HepG2 (cell line): ENCODE data around the gene TRPV6. TPM values are rescaled to one million over a fixed set of nuclear protein-coding genes. Genes with fewer than 3 reads are reported as not detected.

Experiments used
- ATAC-seq: fragments of 200-7000 bp; cut with Tn5 transposase; 3 replicates; pipeline ENCODE4 v1.9.1; 2020; ENCODE audit warnings: mild to moderate bottlenecking, moderate library complexity
- BruUV-seq: library from RNA; stranded (reverse); fragments of 400-500 nt; replicated peaks from 2 replicates; lab custom pipeline; 2021; lab: Mats Ljungman, UMichigan
- CTCF ChIA-PET: fragments of 300-600 bp; formaldehyde crosslinking; extraction: SDS; loops from one replicate; lab custom pipeline; 2021; ENCODE audit warnings: low total read pairs, inconsistent platforms, low intra/inter-chr PET ratio; lab: Yijun Ruan, JAX
- POLR2A ChIA-PET: fragments of 350-600 bp; sonication (Branson Sonifier 250); formaldehyde crosslinking; loops from one replicate; lab custom pipeline; 2020; ENCODE audit warnings: antibody characterized with exemption, inconsistent platforms; lab: Yijun Ruan, JAX
- DNase-seq: peaks from one replicate; pipeline ENCODE4 v3.0.0-alpha.2; 2015; ENCODE audit warnings: low spot score
- FAIRE-seq: peaks from 3 replicates; lab custom pipeline; 2011; peaks lifted over from hg19 to GRCh38; lab: Jason Lieb, UNC
- H2AFZ ChIP-seq: one replicate; pipeline ENCODE4 v1.6.1; 2011; ENCODE audit warnings: low read length, inconsistent platforms
- H3K27ac ChIP-seq: fragments of 300-600 bp; 3 replicates; pipeline ENCODE4 v1.8.0; 2011; ENCODE audit warnings: mixed run types, mild to moderate bottlenecking, mixed read lengths, low read length, inconsistent platforms; ENCODE audit not compliant: insufficient read depth; ENCODE audit errors: extremely low read length
- H3K27me3 ChIP-seq, 2 experiments: fragments of 200-600 bp in 1 of 2; 2 replicates in 1 of 2; 3 replicates in 1 of 2; pipeline versions ENCODE4 v1.6.0 to v1.8.0; 2011; ENCODE audit warnings: low read length in 2 of 2, mild to moderate bottlenecking in 2 of 2, moderate library complexity in 2 of 2, inconsistent platforms in 1 of 2; ENCODE audit not compliant: insufficient read depth in 2 of 2, control insufficient read depth in 1 of 2
- H3K36me3 ChIP-seq, 2 experiments: fragments of 200-600 bp in 1 of 2; replicated peaks in 1 of 2; 2 replicates in 1 of 2; 3 replicates in 1 of 2; pipeline versions ENCODE4 v1.5.1 to v1.8.0; 2011; ENCODE audit warnings: low read length in 2 of 2, inconsistent platforms in 1 of 2; ENCODE audit not compliant: insufficient read depth in 2 of 2, control insufficient read depth in 1 of 2
- H3K4me1 ChIP-seq: 2 replicates; pipeline ENCODE4 v1.5.1; 2012; ENCODE audit warnings: low read length, inconsistent platforms; ENCODE audit not compliant: insufficient read depth
- H3K4me2 ChIP-seq: 2 replicates; pipeline ENCODE4 v1.6.0; 2011; ENCODE audit warnings: low read depth, low read length, inconsistent platforms
- H3K4me3 ChIP-seq, 3 experiments: fragments of 200-600 bp in 1 of 3; sonication (generic), shearing (Covaris generic) in 1 of 3; replicated peaks in 1 of 3; 2 replicates each; pipeline ENCODE4 v1.5.1; 2011 to 2016; ENCODE audit warnings: low read length in 3 of 3, inconsistent platforms in 2 of 3, low read depth in 2 of 3, mild to moderate bottlenecking in 2 of 3, control low read depth in 1 of 3, mixed read lengths in 1 of 3; ENCODE audit not compliant: insufficient read depth in 1 of 3
- H3K79me2 ChIP-seq: one replicate; pipeline ENCODE4 v1.6.1; 2011; ENCODE audit warnings: low read length, inconsistent platforms; ENCODE audit not compliant: insufficient read depth
- H3K9ac ChIP-seq: 2 replicates; pipeline ENCODE4 v1.6.0; 2011; ENCODE audit warnings: mild to moderate bottlenecking, low read depth, low read length, inconsistent platforms; ENCODE audit not compliant: insufficient read depth
- H3K9me3 ChIP-seq: 2 replicates; pipeline ENCODE4 v1.5.1; 2012; ENCODE audit warnings: mild to moderate bottlenecking, low read length
- H4K20me1 ChIP-seq: 2 replicates; pipeline ENCODE4 v1.6.0; 2011; ENCODE audit warnings: inconsistent platforms, mild to moderate bottlenecking, low read length, moderate library complexity; ENCODE audit not compliant: insufficient read depth
- MBD4 ChIP-seq: IDR thresholded peaks from 2 replicates; pipeline ENCODE4 v1.6.1; 2012; ENCODE audit warnings: low read length, inconsistent platforms, borderline replicate concordance
- MZF1 ChIP-seq: sonication (generic); formaldehyde crosslinking; IDR thresholded peaks from 2 replicates; pipeline ENCODE4 v1.8.1; 2023; ENCODE audit warnings: mild to moderate bottlenecking, missing genetic modification reagents, borderline replicate concordance
- PAX8 ChIP-seq: sonication (generic); formaldehyde crosslinking; IDR thresholded peaks from 2 replicates; pipeline ENCODE4 v1.8.0; 2022; ENCODE audit warnings: mild to moderate bottlenecking, missing genetic modification reagents, borderline replicate concordance
- POLR2AphosphoS2 ChIP-seq: IDR thresholded peaks from 2 replicates; pipeline ENCODE4 v1.6.1; 2011; ENCODE audit warnings: low read depth, low read length, improper control_type of control experiment
- POLR2G ChIP-seq: fragments of 200-400 bp; formaldehyde crosslinking; IDR thresholded peaks from 2 replicates; pipeline ENCODE4 v1.6.1; 2018; ENCODE audit warnings: mild to moderate bottlenecking, low read depth, low read length, moderate library complexity
- PPARG ChIP-seq: conservative IDR thresholded peaks from 2 replicates; pipeline ENCODE4 v1.6.1; 2016; ENCODE audit warnings: missing biosample characterization, missing genetic modification reagents
- ZFY ChIP-seq: sonication (generic); formaldehyde crosslinking; IDR thresholded peaks from 2 replicates; pipeline ENCODE4 v1.4.0; 2020; ENCODE audit warnings: missing genetic modification reagents
- ZNF788 ChIP-seq: sonication (generic); formaldehyde crosslinking; IDR thresholded peaks from 2 replicates; pipeline ENCODE4 v1.5.0; 2020; ENCODE audit warnings: mild to moderate bottlenecking, missing genetic modification reagents, borderline replicate concordance
- WGBS: methylation state at CpG from one replicate; pipeline ENCODE4 v1.1.6; 2017; ENCODE audit warnings: low lambda C conversion rate; 5-methylcytosine and 5-hydroxymethylcytosine counted together
- in situ Hi-C: cut with HindIII; loops from 2 replicates; pipeline ENCODE4 v1.10.0; 2017; ENCODE audit warnings: low pct_unique_long_range_greater_than_20kb; ENCODE audit not compliant: extremely low pct_ligation_motif_present
- intact Hi-C: fragments of 100-400 bp; cut with micrococcal nuclease; formaldehyde crosslinking; loops from one replicate; pipeline ENCODE4 v1.10.0; 2022; ENCODE audit not compliant: unreplicated experiment
- polyA plus RNA-seq, 8 experiments: library from polyadenylated mRNA; depleted of rRNA in 3 of 8; stranded (reverse) in 7 of 8; unstranded in 1 of 8; fragments of >200 nt; fragmentation: Illumina TruSeq in 4 of 8; extraction: Trizol in 4 of 8; gene quantifications; 2 replicates each; pipeline versions ENCODE4 v1.2.1 to v1.2.3, GENCODE V29; 2011 to 2016; ENCODE audit warnings: low read depth in 4 of 8, missing spikeins in 1 of 8, mixed read lengths in 1 of 8; ENCODE audit not compliant: insufficient read depth in 1 of 8
- total RNA-seq, 5 experiments: library from RNA; depleted of rRNA; stranded (reverse); fragments of >200 nt; fragmentation: Illumina TruSeq; extraction: Trizol; gene quantifications; 2 replicates each; pipeline ENCODE4 v1.2.3, GENCODE V29; 2016; ENCODE audit warnings: low read depth in 1 of 5
- TF ChIP-seq, protein P1 (sequence below): IDR thresholded peaks from 2 replicates; pipeline ENCODE4 v1.6.1; 2016; ENCODE audit warnings: low read depth, missing genetic modification reagents, missing compliant biosample characterization
- TF ChIP-seq, protein P2 (sequence below): sonication (generic); formaldehyde crosslinking; IDR thresholded peaks from 2 replicates; pipeline ENCODE4 v1.9.0; 2022; ENCODE audit warnings: missing genetic modification reagents, mild to moderate bottlenecking, borderline replicate concordance

The TRPV6 gene
- total and polyA plus RNA-seq, 2 of the 13 experiments (the other 11 are each of a cell fraction or from before 2014, with no cell fraction given), result not detected

GRCh38 chr7:142835487-142835886 is 50.1 kb downstream of the TRPV6 start:
- no peak overlapping the region for H3K4me2 ChIP-seq
- no peaks in the 10 kb centered on the region for H3K4me1 ChIP-seq
- H3K9ac ChIP-seq, result no peak overlapping the region
- ATAC-seq (no peak), FAIRE-seq (no peak), DNase-seq (no peak)
- H3K9me3 ChIP-seq, result no peaks in the 10 kb centered on the region
- no peaks in the 10 kb centered on the region for H4K20me1 ChIP-seq
- WGBS, result 2% methylated on average over 3 of the region's 3 CpGs
- no peaks in the 10 kb centered on the region for H3K79me2 ChIP-seq
- intact Hi-C loops (no loop called here), in situ Hi-C loops (no loop called here)
- BruUV-seq, result no TSS peak
- H3K27ac ChIP-seq, result no peak overlapping the region
- H3K27me3 ChIP-seq, result no peaks in the 10 kb centered on the region
- no peaks in the 10 kb centered on the region for H3K36me3 ChIP-seq
- POLR2A ChIA-PET, result no interaction called here
- CTCF ChIA-PET, result no interaction called here
- no peak for TF ChIP-seq POLR2AphosphoS2
- no peak for TF ChIP-seq MBD4
- no peak overlapping the region for H2AFZ ChIP-seq
- H3K4me3 ChIP-seq, result no peak overlapping the region

DNA sequence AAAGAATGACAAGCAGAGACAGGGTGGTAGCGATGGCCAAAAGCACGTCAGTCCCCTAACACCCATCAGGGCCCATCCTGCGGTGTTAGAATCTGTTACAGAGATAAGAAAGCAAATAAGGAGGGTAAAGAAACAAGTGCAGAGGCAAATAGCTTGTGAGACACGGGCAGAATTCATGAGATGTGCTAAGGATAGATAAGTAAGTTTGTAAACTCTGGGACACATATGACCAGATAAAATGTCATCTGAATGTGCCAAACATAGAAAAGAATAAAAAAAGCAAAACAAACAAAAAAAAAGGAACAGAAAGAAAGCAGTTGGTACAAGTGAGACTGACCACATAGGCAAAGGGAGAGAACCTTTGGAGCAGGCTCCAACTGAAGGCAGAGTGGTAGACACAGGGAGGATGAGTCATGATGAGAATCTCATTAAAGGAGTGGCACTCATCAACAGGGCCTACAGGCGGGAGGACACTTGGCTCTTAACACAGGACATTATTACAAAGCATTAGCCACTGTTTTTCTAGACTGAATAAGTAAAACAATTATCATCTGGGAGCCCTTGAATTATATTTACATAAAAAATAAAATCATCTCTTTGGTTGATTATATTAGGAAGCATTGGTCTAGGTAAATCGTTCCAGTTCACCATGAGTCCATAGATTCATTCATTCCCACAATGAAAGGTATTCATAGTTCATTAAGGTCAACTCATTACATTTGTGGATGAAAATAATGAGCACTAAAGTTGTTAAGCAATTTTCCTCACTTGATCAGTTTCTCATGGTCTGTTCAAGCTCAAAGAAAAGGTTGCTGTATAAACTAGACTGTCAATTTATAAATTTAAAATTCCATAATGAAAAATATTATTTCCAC is 52.1 kb downstream of the TRPV6 start:
- H2AFZ ChIP-seq, result no peak overlapping the region
- BruUV-seq, result no TSS peak
- 4% methylated on average over 6 of the region's 6 CpGs for WGBS
- H3K9ac ChIP-seq, result no peak overlapping the region
- FAIRE-seq, result no peak
- no peaks in the 10 kb centered on the region for H3K27me3 ChIP-seq
- no peak overlapping the region for H3K4me3 ChIP-seq
- H3K4me1 ChIP-seq, result no peaks in the 10 kb centered on the region
- no peaks in the 10 kb centered on the region for H3K79me2 ChIP-seq
- no peak overlapping the region for H3K27ac ChIP-seq
- in situ Hi-C loops (no loop called here), intact Hi-C loops (no loop called here)
- ATAC-seq, result no peak
- H3K4me2 ChIP-seq, result no peak overlapping the region
- H3K36me3 ChIP-seq, result no peaks in the 10 kb centered on the region
- POLR2A ChIA-PET, result no interaction called here
- no peaks in the 10 kb centered on the region for H4K20me1 ChIP-seq
- no peaks in the 10 kb centered on the region for H3K9me3 ChIP-seq
- CTCF ChIA-PET, result no interaction called here
- DNase-seq, result no peak
- TF ChIP-seq PAX8 (CRISPR knock-in tag) (no peak), ZNF788 (no peak), POLR2G (no peak), ZFY (CRISPR knock-in tag) (no peak), MZF1 (no peak), PPARG (CRISPR knock-in tag) (no peak)
- TF ChIP-seq, protein P1, sequence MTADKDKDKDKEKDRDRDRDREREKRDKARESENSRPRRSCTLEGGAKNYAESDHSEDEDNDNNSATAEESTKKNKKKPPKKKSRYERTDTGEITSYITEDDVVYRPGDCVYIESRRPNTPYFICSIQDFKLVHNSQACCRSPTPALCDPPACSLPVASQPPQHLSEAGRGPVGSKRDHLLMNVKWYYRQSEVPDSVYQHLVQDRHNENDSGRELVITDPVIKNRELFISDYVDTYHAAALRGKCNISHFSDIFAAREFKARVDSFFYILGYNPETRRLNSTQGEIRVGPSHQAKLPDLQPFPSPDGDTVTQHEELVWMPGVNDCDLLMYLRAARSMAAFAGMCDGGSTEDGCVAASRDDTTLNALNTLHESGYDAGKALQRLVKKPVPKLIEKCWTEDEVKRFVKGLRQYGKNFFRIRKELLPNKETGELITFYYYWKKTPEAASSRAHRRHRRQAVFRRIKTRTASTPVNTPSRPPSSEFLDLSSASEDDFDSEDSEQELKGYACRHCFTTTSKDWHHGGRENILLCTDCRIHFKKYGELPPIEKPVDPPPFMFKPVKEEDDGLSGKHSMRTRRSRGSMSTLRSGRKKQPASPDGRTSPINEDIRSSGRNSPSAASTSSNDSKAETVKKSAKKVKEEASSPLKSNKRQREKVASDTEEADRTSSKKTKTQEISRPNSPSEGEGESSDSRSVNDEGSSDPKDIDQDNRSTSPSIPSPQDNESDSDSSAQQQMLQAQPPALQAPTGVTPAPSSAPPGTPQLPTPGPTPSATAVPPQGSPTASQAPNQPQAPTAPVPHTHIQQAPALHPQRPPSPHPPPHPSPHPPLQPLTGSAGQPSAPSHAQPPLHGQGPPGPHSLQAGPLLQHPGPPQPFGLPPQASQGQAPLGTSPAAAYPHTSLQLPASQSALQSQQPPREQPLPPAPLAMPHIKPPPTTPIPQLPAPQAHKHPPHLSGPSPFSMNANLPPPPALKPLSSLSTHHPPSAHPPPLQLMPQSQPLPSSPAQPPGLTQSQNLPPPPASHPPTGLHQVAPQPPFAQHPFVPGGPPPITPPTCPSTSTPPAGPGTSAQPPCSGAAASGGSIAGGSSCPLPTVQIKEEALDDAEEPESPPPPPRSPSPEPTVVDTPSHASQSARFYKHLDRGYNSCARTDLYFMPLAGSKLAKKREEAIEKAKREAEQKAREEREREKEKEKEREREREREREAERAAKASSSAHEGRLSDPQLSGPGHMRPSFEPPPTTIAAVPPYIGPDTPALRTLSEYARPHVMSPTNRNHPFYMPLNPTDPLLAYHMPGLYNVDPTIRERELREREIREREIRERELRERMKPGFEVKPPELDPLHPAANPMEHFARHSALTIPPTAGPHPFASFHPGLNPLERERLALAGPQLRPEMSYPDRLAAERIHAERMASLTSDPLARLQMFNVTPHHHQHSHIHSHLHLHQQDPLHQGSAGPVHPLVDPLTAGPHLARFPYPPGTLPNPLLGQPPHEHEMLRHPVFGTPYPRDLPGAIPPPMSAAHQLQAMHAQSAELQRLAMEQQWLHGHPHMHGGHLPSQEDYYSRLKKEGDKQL, result no peak
- TF ChIP-seq, protein P2, sequence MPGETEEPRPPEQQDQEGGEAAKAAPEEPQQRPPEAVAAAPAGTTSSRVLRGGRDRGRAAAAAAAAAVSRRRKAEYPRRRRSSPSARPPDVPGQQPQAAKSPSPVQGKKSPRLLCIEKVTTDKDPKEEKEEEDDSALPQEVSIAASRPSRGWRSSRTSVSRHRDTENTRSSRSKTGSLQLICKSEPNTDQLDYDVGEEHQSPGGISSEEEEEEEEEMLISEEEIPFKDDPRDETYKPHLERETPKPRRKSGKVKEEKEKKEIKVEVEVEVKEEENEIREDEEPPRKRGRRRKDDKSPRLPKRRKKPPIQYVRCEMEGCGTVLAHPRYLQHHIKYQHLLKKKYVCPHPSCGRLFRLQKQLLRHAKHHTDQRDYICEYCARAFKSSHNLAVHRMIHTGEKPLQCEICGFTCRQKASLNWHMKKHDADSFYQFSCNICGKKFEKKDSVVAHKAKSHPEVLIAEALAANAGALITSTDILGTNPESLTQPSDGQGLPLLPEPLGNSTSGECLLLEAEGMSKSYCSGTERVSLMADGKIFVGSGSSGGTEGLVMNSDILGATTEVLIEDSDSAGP, result no peak
